Stimulated activated naive CD4-positive, alpha-beta T cell (primary cell): ENCODE measurements around the gene TANC1.

ENCODE experiments used
- DNase-seq, 6 experiments: peaks; one replicate each; lab custom pipeline; 2025; lab: John Stamatoyannopoulos, UW

The TANC1 gene

GRCh38 chr2:159196393-159196925, 228.0 kb downstream of the TANC1 start:
- DNase-seq: no peak

DNA sequence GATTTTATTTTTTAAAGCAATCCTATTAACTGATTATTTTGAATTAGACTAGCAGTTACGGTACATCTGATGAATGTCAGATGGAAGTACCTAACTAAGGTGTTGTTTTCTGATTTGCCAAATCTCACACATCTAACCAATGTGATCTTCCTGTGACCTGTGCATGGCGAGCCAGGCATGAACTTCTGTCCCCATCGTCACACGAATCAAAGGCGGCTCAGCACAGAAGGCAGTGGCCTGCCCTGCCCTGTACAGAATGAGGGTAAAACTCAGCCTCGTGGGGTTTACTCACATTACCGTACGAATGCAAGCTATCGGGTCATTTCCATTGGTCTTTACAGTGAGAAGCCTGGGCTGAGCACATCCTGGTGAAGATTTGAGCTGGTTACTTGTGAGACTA, 230.8 kb downstream of the TANC1 start:
- DNase-seq: no peak

DNA sequence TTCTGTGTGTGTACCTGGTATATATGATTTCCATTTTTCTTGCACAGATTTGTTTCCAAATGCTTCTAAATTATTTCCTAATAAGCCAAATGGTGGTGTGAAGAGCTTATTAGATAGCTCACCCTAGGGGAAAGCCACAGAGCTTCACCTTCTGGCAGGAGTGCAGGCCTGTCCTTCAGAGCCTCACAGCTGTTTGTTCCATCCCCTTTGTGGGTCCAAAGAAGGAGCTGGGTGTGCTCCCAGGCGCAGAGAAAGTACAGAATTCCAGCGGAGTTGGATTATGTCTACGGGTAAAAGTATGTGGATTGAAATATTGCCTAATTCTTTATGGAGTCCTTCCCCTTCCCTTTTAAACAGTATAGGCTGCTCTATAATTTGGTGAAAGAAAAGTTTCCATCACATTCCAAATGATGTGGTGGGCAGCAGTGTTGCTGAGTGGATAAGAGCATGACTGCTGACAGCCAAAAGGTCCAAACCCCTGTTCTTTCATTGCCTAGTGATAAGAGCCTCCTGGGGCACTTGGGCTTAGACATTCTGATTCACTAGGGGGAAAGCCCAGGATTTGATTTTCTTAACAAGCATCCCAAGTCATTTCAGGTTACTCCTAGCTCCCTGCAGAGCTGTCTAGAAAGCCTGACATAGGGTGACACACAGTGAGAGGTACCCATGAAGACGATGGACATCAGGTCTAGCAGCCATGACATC, 231.5 kb downstream of the TANC1 start:
- no peak for DNase-seq

- DNase-seq: no peak
Measured at GRCh38 chr2:159200498-159200897, 232.1 kb downstream of the TANC1 start.

- DNase-seq: peak in 2 of 6 experiments; percentile 11 to 54
Measured at GRCh38 chr2:159201360-159202063, 233.1 kb downstream of the TANC1 start.

- no peak for DNase-seq
Measured at GRCh38 chr2:159202568-159203071, 234.2 kb downstream of the TANC1 start.

- no peak for DNase-seq
Measured at GRCh38 chr2:159204381-159205144, 236.1 kb downstream of the TANC1 start.

- DNase-seq: no peak
Measured at GRCh38 chr2:159206736-159207380, 238.4 kb downstream of the TANC1 start.

DNA sequence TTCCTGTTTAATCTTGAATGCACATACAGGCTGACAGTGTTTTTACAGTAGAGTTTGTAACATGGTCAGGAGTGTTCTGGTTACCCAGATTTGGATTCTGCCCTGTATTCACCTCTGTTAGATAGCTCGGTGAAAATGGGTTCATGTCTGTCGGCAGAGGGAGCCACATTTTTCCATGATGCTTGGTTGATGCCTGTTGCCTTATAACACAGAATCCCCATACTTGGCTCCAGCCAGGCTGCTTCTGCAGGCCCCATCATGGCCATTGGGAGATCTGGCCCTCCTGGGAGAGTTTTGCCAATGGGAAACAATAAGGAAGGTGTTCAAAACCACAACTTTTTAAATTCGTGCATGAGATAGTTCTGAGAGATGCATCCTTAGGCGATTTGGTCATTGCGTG, 240.0 kb downstream of the TANC1 start:
- no peak for DNase-seq

DNA sequence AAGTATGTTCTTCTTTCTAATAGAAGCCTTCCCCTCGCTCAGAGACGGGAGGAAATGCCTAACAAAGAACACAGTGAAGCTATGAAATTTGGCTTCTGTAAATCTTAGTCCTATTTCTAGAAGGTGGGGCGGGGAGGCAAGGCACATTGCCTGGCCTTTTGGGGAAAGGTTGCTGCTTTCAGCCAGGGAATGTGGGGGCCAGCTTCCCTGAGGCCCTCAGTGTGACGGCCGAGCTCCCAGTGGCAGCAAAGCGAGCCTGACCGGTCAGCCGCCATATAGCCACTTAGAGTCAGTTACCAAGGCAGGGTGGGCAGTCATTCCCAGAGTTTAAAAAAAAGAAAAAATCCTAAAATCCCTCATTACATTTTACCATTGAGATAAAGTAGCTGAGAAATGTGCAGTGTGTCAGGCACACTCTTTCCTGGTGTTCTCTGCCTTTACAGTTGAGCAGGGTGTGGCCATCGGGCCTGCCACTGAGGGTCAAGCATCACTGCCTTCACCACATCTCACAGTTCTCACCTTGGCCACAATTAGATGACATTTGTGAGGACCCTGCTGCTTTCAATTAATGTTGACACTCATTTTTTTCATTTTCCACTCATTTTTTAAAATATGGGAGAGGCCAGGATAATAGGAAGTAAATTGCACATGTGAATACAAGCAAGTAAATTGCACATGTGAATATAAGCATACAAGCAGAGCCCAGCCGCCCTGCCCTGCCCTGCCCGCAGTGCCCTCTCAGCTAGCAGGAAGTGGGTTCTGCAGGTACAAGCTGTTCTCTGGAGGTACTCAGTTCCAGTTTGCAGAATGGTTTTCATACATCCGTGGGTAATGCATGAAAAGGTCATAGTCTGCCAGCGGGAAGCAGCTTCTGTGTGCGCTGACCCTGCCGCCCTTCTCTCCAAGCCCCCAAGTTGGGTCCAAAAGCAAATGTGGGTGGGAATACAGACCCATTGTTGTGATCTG, 241.2 kb downstream of the TANC1 start:
- DNase-seq: peak in 5 of 6 experiments; percentile 3 to 68 (median 34)

DNA sequence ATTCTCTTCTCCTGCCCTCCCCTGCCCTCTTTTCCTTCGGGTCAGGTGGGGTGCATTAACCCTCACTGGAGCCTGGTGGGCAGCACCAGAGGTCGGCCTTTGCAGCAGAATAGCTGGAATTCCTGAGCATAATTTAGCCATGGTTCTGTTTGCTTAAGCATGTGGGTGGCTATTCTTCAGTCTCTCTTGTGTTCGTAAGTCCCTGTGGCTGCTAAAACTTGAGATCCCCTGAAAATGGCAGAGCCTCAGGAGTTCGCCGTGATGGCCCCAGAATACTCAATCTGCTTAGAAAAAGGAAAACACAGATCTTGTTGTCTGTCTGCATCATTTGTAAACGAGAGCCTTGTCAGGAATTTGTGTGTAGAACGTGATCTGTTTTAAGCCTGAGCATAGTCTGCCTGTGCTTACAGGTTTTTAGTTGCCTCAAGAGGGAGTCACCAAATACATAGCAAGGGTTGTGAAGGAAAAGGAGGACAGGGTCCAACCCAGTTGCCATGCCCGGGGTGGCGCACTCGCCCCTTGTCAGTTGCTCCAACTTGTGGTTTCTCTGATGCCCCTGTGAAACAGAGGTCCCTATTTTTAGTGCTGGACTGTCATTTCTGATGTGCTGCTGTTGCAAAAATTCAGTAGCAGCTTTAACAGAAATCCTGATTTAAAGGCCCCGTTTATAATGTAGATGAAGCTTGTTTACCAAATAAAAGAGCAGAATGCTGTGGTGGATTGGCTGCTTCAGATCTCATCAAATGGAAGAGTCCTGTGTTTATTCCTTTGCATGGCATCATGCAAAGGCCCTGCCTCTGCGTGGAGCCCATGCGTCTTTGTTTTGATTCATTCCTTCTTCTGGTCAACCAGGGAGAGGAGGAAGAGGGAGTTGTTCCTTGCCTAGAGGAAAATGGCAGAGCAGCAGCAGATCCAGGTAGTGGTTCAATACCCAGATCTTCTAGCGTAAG, 243.3 kb downstream of the TANC1 start:
- DNase-seq: no peak

- DNase-seq: no peak
Measured at GRCh38 chr2:159213296-159213695, 244.9 kb downstream of the TANC1 start.

- DNase-seq: no peak
Measured at GRCh38 chr2:159214325-159214865, 246.0 kb downstream of the TANC1 start.

DNA sequence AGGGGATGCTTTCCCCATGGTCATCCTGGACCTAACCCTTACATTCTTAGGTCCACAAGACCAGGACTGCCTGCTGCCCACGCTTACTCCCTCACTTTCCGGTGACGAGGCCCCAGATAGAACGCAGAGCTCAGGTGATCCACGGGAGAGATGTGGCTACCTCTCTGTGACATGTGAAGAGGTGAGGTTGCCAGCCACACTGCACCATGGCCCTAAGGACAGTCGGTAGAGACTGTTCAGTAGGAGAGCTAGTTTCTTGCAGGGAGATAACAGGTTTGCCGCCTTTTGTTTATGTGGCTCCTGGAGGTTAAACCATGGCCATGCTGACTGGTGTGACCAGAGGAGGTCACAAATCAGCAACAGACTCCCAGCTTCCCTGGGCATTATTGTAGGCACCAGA, 246.7 kb downstream of the TANC1 start:
- no peak for DNase-seq

GRCh38 chr2:159217676-159218075, 249.2 kb downstream of the TANC1 start:
- DNase-seq: no peak

DNA sequence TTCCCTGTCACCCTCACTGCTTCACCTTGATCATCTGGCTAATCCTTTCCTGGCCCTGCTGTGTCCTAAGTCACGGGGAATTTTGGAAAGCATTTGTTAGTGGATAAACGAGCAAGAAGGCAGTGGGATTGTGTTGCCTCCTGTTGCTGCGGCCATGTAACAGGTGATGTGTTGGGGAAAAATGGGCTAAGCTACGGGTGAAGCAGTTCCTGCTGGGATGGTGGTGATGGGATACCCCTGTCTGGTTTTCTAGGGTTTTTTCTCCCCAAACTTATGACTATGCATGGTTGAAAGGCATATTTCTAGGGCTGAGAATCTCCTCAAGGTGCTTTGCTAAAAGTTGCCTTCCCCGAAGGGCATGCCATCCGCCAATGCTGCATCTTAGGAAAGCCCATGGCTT, 249.9 kb downstream of the TANC1 start:
- DNase-seq: no peak

DNA sequence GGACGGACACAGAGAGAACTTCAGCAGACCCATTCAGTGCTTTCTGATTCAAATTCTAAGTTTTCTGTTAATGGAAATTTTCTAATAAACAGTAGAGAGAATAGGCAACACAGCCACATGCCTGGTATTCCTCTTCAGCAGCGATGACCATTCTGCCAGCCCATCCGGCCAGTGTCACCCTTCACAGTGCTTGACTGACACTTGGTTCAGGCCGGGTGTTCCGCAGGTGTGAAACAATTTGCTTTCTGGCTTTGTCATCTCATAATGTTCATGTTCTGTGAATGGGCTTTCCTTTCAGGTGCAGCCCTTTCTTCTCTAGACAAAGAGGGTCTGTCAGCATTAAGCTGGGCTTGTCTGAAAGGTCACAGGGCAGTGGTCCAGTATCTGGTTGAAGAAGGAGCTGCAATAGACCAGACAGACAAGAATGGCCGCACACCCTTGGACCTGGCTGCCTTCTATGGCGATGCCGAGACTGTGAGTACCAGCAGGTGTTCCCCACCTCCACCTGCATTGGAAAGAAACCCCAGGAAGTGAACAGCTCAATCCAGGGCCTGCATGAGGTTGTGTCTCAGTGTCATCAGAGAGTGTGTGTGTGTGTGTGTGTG, 251.1 kb downstream of the TANC1 start:
- DNase-seq: no peak

GRCh38 chr2:159224061-159224813, 255.8 kb downstream of the TANC1 start:
- no peak for DNase-seq
